Mesothelial cell of epicardium (in vitro differentiated cells): Measurements from ENCODE around the gene TRIM54. TPM values are rescaled to one million over a fixed set of nuclear protein-coding genes. Genes with fewer than 3 reads are reported as not detected.

Experiments used
- DNase-seq, 2 experiments: peaks; one replicate each; pipeline ENCODE4 v3.0.0; 2021; ENCODE audit warnings: low spot score in 2 of 2; ENCODE audit not compliant: unreplicated experiment in 2 of 2
- H3K27ac Mint-ChIP-seq: 2 replicates; pipeline ENCODE4 v1.8.0; 2021; ENCODE audit warnings: mixed read lengths
- H3K27me3 Mint-ChIP-seq: 2 replicates; pipeline ENCODE4 v1.8.0; 2021; ENCODE audit warnings: low read depth, mixed read lengths
- H3K36me3 Mint-ChIP-seq: 2 replicates; pipeline ENCODE4 v1.8.0; 2021; ENCODE audit warnings: mixed read lengths
- H3K4me1 Mint-ChIP-seq: 2 replicates; pipeline ENCODE4 v1.8.0; 2021; ENCODE audit warnings: mixed read lengths
- H3K4me3 Mint-ChIP-seq: 2 replicates; pipeline ENCODE4 v1.8.0; 2021; ENCODE audit warnings: mild to moderate bottlenecking, moderate library complexity, mixed read lengths
- H3K9me3 Mint-ChIP-seq: 2 replicates; pipeline ENCODE4 v1.8.0; 2021; ENCODE audit warnings: mixed read lengths
- CTCF ChIP-seq: fragments of 200-600 bp; sonication (generic); IDR thresholded peaks from one replicate; pipeline ENCODE4 v1.5.0; 2021; ENCODE audit warnings: antibody characterized with exemption; ENCODE audit not compliant: unreplicated experiment
- total RNA-seq: library from RNA; stranded (reverse); gene quantifications from 3 replicates; pipeline ENCODE4 v1.2.1, GENCODE V29; 2021

Gene TRIM54
- total RNA-seq, 1 donor from 2014 or later, result 0.18 TPM

GRCh38 chr2:27258051-27258450 lies 24.2 kb upstream of the TRIM54 start:
- no peak for TF ChIP-seq CTCF
- Mint-ChIP-seq H3K4me1 (peaks cover 4% of the 10 kb centered on the region), H3K36me3 (no peaks in the 10 kb centered on the region), H3K27me3 (peaks cover 74% of the 10 kb centered on the region), H3K9me3 (no peaks in the 10 kb centered on the region), H3K4me3 (no peak overlapping the region), H3K27ac (no peak overlapping the region)
- no peak for DNase-seq

- H3K9me3 Mint-ChIP-seq, result no peaks in the 10 kb centered on the region
- no peak overlapping the region for H3K27ac Mint-ChIP-seq
- H3K27me3 Mint-ChIP-seq, result peaks cover 53% of the 10 kb centered on the region
- H3K4me3 Mint-ChIP-seq, result peak overlapping the region; percentile 33
- DNase-seq, result no peak
- TF ChIP-seq CTCF, result no peak
- no peaks in the 10 kb centered on the region for H3K36me3 Mint-ChIP-seq
- peaks cover 22% of the 10 kb centered on the region for H3K4me1 Mint-ChIP-seq
Observed at GRCh38 chr2:27261241-27261925, 20.8 kb upstream of the TRIM54 start.

GRCh38 chr2:27261926-27262298 lies 20.3 kb upstream of the TRIM54 start:
- Mint-ChIP-seq H3K36me3 (no peaks in the 10 kb centered on the region), H3K27me3 (peaks cover 47% of the 10 kb centered on the region), H3K4me3 (peak overlapping the region; percentile 33), H3K9me3 (no peaks in the 10 kb centered on the region), H3K27ac (no peak overlapping the region), H3K4me1 (peaks cover 22% of the 10 kb centered on the region)
- DNase-seq, result no peak
- TF ChIP-seq CTCF, result no peak

- DNase-seq, result peak; percentile 46 to 61
- H3K4me1 Mint-ChIP-seq, result peaks cover 22% of the 10 kb centered on the region
- no peaks in the 10 kb centered on the region for H3K36me3 Mint-ChIP-seq
- no peak within 1 kb of the TSS for H3K27ac Mint-ChIP-seq
- H3K9me3 Mint-ChIP-seq, result no peaks in the 10 kb centered on the region
- H3K27me3 Mint-ChIP-seq, result peaks cover 40% of the 10 kb centered on the region
- TF ChIP-seq CTCF, result no peak
- peak within 1 kb of the TSS; percentile 77 for H3K4me3 Mint-ChIP-seq
Observed at GRCh38 chr2:27262379-27263286, 19.6 kb upstream of the TRIM54 start, which contains the start of gene SLC30A3. Gene SLC30A3 (minus strand): TSS chr2:27263047. CDS start chr2:27262906, 141 bp downstream.

- H3K27ac Mint-ChIP-seq, result no peak overlapping the region
- no peak for DNase-seq
- H3K9me3 Mint-ChIP-seq, result no peaks in the 10 kb centered on the region
Observed at GRCh38 chr2:27263287-27264252, 18.7 kb upstream of the TRIM54 start.

More at GRCh38 chr2:27263287-27264252, 18.7 kb upstream of the TRIM54 start:
- no peak for TF ChIP-seq CTCF
- Mint-ChIP-seq H3K36me3 (no peaks in the 10 kb centered on the region), H3K27me3 (peaks cover 32% of the 10 kb centered on the region), H3K4me3 (peak overlapping the region; percentile 77), H3K4me1 (peaks cover 22% of the 10 kb centered on the region)
